Skin epidermis (tissue), 12 donors: ENCODE measurements around the gene LSM14B.
"Not testable (repeated sequence)": the region's sequence is repeated elsewhere in the genome, so short reads cannot be mapped to it uniquely, and the experiment has no call there.

Experiments used
- H3K27ac ChIP-seq, 21 experiments: fragments of 200-600 bp; sonication (generic) in 11 of 21; one replicate each; pipeline ENCODE4 v1.5.0; 2020; ENCODE audit warnings: mild to moderate bottlenecking in 3 of 21, inconsistent platforms in 2 of 21, moderate library complexity in 2 of 21
- H3K4me3 ChIP-seq, 7 experiments: fragments of 200-600 bp; sonication (generic) in 2 of 7; one replicate each; pipeline ENCODE4 v1.5.0; 2020; ENCODE audit warnings: inconsistent platforms in 2 of 7, mild to moderate bottlenecking in 2 of 7, moderate library complexity in 1 of 7

Gene LSM14B

DNA sequence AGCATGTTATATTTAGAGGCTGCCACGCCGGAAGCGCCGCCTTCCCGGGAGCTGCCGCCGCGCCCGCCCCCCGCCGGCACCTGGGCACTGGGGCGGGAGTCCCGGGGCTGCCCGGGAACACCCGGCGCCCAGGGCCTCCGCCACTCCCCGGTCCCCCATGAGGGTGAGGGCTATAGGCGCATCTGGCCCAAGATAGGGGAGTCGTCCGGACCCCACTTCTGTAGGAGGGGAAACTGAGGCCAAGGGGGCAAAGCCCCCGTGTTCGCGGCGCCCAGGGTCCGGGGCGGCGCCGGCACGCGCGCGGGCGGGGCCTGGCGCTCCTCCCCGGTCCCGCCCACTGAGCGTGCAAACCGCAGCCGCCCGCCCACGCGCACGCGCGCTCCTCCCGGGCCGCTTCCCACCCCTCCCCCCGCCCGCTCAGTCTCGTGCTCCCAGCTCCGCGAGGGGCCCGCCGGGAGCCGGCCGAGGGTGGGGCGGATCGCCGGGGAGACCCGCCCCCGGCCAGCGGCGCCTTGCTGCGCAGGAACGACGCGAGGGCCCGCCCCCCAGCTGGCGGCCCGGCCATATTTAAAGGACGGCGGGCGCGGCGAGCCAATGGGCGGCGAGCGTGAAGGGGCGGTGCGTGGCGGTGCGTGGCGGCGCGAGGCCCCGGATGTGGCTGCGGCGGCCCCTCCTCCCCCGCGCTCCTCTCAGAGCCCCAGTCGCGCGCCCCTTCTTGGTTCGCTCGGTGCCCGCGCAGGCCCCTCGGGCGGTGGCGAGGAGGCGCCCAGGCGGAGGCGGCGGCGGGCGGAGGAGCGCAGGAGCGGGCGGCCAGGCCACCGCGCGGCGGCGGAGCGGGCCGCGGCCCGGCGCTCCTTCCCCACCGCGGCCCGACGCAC is at the start of gene LSM14B:
TSS of gene LSM14B (plus strand) at position 700 of the 878 bp plus-strand sequence. CDS start 192 bp downstream, outside the sequence.
- Histone ChIP-seq H3K4me3 (peak within 1 kb of the TSS; percentile 75 to 96 (median 90)), H3K27ac (peak within 1 kb of the TSS; percentile 51 to 97 (median 89))

GRCh38 chr20:62073323-62073722 is 49.0 kb upstream of the LSM14B start:
- Histone ChIP-seq H3K27ac (no peak overlapping the region), H3K4me3 (no peak overlapping the region)

DNA sequence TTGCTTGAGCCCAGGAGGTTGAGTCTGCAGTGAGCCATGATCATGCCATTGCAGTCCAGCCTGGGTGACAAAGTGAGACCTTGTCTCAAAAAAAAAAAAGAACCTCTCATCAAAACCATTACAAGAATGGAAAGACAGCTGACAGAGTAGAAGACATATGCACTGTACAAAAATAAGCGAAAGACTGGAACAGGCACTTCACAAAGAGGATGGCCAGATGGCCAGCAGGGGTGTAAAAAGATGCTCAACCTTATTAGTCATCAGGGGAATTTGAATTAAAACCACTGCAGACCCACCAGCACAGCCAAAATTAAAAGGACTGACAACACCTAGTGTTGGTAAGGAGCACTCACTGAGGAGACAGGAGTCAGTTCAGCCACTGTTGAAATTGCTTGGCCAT is 43.1 kb upstream of the LSM14B start:
- Histone ChIP-seq H3K27ac (no peak overlapping the region), H3K4me3 (no peak overlapping the region)

GRCh38 chr20:62080249-62080990 is 41.9 kb upstream of the LSM14B start:
- no peak overlapping the region for H3K27ac ChIP-seq
- no peak overlapping the region for H3K4me3 ChIP-seq

- Histone ChIP-seq H3K27ac (no peak overlapping the region), H3K4me3 (no peak overlapping the region)
Measured at GRCh38 chr20:62083312-62083711, 39.0 kb upstream of the LSM14B start.

GRCh38 chr20:62084224-62084623 is 38.1 kb upstream of the LSM14B start:
- not testable (repeated sequence) for H3K4me3 ChIP-seq, H3K27ac ChIP-seq

GRCh38 chr20:62085206-62085605 is 37.1 kb upstream of the LSM14B start:
- no peak overlapping the region for H3K27ac ChIP-seq
- no peak overlapping the region for H3K4me3 ChIP-seq

GRCh38 chr20:62087227-62087626 is 35.0 kb upstream of the LSM14B start:
- H3K4me3 ChIP-seq = no peak overlapping the region

GRCh38 chr20:62087632-62088031 is 34.6 kb upstream of the LSM14B start:
- no peak overlapping the region for H3K27ac ChIP-seq
- H3K4me3 ChIP-seq = no peak overlapping the region

More at GRCh38 chr20:62087227-62087626, 35.0 kb upstream of the LSM14B start:
- H3K27ac ChIP-seq = no peak overlapping the region

DNA sequence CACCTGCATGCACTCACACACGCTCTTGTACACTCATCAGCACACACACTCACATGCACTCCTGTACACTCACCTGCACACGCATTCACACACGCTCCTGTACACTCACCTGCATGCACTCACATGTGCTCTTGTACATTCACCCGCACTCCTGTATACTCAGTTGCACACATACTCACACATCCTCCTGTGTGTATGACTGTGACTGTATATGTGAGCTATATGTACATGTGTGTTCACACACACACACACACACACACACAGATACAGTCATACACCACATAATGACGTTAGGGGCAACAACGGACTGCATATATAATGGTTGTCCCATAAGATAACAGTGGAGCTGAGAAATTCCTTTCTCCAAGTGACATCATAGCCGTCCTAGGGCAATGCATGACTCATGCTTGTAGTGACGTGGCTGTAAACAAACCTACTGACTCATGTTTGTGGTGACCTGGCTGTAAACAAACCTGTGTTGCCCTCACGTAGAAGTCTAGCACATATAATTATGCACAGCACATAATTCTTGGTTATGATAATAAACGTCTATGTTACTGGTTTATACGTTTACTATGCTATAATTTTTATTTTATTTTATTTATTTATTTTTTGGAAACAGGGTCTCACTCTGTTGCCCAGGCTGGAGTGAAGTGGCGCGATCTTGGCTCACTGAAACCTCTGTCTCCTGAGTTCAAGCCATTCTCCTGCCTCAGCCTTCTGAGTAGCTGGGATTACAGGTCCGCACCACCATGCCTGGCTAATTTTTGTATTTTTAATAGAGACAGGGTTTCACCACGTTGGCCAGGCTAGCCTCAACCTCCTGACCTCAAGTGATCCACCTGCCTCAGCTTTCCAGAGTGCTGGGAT is 33.8 kb upstream of the LSM14B start:
- Histone ChIP-seq H3K27ac (no peak overlapping the region), H3K4me3 (no peak overlapping the region)

- Histone ChIP-seq H3K27ac (no peak overlapping the region), H3K4me3 (no peak overlapping the region)
Measured at GRCh38 chr20:62089393-62089792, 32.9 kb upstream of the LSM14B start.

- Histone ChIP-seq H3K27ac (no peak overlapping the region), H3K4me3 (no peak overlapping the region)
Measured at GRCh38 chr20:62096421-62097380, 25.6 kb upstream of the LSM14B start.

DNA sequence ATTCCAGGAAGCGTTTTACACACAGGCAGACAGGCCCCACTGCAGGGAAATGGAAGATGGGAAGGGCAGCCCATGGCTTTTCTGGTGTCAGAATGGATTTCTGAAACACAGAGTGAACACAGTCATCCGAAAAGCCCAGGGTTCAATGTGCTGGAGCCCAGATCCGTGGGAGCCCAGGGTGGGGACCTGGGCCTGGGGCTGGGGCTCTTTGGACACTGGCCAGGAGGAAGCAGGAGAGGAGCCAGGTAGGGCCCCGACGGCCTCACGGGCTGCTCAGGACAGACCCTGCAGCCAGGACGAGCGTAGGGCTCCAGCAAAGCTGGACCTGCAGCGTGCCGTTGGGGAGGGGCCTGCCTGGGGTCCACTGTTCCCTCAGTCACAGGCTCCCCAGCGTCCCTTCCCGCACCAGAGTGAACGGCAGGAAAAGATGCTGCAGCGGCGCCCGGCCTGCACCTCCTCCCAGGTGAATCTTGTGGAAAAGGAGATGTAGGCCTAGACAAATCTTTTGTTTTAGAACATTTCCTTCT is 24.3 kb upstream of the LSM14B start:
- Histone ChIP-seq H3K27ac (no peak overlapping the region), H3K4me3 (no peak overlapping the region)

DNA sequence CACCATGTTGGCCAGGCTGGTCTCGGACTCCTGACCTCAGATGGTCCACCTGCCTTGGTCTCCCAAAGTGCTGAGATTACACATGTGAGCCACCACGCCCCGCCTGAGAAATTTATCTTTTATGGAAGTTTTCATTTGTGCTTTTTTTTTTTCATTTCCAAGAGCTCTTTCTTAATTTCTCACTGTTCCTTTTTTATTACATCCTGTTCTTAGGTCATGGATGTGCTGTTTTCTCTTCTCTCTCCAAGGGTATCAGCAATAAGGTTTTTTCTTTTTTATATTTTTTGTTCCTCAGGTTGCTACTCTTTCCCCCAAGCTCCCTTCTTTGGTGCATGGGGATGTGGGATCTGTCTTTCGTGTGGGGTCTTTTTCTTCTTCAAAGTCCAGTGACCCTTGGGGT is 21.2 kb upstream of the LSM14B start:
- Histone ChIP-seq H3K4me3 (no peak overlapping the region), H3K27ac (no peak overlapping the region)

DNA sequence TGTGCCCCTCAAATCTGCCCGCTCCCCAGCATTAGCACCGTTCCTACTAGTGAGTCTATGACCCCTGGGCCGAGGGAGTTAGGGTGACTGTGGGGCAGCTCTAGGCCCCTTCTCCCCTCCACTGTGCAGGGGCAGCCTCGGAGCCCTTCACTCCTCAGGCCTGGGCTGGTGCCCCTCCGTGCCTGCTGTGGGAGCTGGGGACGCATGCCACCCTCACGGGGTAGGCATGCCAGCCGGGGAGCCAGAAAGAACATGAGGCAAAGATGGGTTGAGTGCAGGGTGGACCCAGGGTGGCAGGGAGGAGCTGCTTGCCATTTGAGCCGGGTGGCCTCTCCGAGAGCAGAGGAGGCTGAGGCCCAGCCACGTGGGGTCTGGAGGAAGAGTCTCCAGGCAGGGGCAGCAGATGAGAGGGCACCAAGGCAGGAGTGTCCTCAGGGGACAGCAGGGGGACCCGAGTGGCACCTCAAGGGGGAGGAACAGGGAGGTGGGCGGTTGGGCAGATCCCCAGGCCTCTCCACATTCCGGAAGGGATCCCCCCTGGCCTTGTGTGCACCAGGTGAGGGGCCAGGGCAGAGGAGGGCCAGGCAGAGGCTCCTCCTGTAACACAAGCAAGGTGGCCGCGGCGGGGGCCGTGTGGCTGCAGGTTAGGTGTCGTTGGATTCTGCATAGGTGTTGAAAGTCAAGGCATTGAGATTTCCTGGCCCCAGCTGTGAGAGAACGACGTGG is 18.6 kb upstream of the LSM14B start:
- Histone ChIP-seq H3K4me3 (no peak overlapping the region), H3K27ac (no peak overlapping the region)

GRCh38 chr20:62104234-62104789 is 18.0 kb upstream of the LSM14B start:
- Histone ChIP-seq H3K27ac (no peak overlapping the region), H3K4me3 (no peak overlapping the region)

DNA sequence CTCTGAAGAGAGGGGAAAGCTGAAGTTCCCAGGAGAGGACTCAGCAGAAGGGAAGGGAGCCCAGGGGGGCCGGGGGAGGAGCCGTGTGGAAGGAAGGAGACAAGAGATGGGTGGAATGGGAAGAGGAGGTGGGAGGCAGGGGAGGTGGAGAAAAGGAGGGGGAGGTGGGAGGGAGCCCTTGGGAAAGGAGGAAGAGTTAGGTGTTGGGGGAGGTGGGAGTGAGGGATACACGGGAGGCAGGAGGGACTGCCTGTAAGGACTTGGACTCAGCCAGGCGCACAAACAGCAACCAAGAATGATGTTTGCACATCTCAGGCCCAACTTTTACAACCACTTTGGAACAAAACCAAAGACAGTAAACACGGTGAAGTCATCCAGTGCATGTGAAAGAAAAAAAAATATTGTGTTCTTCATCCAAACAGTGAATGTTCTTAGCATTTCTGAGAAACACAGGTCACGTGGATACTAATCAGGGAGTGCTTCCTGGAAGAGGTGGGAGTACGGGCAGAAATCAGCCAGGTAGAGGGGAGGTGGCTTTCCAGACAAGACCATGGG is 17.4 kb upstream of the LSM14B start:
- Histone ChIP-seq H3K27ac (no peak overlapping the region), H3K4me3 (no peak overlapping the region)
